ENCODE data around the gene EEF2K. TPM values are rescaled to one million over a fixed set of nuclear protein-coding genes. Genes with fewer than 3 reads are reported as not detected.

The EEF2K gene
- total RNA-seq, 1 donor from 2014 or later: 52.7 TPM

- no peak for DNase-seq (ENCODE audit: low spot score)
Measured at GRCh38 chr16:22252317-22252716, 46.2 kb downstream of the EEF2K start.

- DNase-seq (ENCODE audit: low spot score): no peak
Measured at GRCh38 chr16:22253272-22253671, 47.2 kb downstream of the EEF2K start.

- no peak for DNase-seq (ENCODE audit: low spot score)
Measured at GRCh38 chr16:22255335-22255734, 49.3 kb downstream of the EEF2K start.

DNA sequence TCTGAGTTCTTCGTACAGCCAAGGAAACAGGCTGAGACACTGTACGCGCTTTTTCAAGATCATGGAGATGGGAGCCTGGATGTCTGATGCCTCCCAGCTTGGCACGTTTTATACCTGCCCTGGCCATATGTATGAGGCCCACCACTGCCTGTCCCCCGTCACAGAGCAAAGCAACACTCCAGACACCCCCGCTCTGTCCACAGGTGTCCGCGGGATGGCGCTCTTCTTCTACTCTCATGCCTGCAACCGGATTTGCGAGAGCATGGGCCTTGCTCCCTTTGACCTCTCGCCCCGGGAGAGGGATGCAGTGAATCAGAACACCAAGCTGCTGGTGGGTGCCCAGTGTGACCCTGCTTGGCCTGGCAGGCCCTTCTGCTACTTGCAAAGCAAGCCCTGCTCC is 51.4 kb downstream of the EEF2K start:
- no peak for DNase-seq (ENCODE audit: low spot score)

GRCh38 chr16:22260490-22260889 is 54.4 kb downstream of the EEF2K start:
- no peak for DNase-seq (ENCODE audit: low spot score)

DNA sequence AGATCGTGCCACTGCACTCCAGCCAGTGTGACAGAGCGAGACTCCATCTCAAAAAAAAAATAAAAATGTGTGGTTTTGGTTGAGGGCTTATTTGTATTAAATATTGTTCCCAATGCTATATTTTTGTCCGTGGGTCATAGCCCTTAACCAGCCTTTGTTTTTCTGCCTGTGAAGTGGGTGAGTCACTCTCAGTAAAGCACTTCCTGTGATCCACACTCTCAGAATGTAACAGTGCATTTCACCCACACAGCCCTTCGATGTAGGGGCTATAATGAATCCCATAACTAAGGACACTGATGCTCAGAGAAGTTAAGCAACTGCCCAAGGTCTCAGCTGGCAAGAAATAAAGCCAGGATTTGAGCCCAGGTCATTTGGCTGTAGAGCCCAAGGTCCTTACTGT is 56.4 kb downstream of the EEF2K start:
- no peak for DNase-seq (ENCODE audit: low spot score)

- DNase-seq (ENCODE audit: low spot score): no peak
Measured at GRCh38 chr16:22264786-22265185, 58.7 kb downstream of the EEF2K start.

DNA sequence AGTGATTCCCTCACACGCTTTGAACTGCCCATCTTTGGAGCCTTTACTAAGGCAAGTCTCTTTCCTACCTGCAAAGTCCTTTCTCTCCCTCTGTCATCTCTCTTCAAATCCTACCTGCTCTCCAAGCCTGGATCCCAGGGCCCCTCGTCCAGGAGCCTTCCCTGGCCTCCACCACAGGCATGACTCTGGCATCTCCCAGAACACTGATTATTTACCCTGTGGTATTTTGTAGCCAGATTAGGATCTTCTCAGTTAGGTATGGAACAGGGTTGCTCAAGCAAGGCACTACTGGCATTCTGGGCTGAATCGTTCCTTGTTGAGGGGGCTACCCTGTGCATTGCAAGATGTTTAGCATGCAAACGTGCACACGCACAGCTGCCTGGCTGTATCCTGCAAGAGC is 59.3 kb downstream of the EEF2K start:
- DNase-seq (ENCODE audit: low spot score): no peak

DNA sequence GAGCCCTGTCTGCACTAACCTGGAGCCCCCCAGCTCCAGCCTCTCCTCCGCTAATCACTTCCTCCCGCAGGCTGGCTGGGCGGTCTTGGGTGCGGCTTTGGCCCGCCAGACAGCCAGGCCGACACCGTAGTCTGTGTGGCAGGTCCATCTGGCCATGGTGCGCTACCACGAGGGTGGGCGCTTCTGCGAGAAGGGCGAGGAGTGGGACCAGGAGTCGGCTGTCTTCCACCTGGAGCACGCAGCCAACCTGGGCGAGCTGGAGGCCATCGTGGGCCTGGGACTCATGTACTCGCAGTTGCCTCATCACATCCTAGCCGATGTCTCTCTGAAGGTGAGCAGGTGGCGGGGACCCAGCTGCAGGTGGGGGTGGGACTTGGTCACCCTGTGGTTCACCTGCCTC is 60.5 kb downstream of the EEF2K start:
- DNase-seq (ENCODE audit: low spot score): no peak

DNA sequence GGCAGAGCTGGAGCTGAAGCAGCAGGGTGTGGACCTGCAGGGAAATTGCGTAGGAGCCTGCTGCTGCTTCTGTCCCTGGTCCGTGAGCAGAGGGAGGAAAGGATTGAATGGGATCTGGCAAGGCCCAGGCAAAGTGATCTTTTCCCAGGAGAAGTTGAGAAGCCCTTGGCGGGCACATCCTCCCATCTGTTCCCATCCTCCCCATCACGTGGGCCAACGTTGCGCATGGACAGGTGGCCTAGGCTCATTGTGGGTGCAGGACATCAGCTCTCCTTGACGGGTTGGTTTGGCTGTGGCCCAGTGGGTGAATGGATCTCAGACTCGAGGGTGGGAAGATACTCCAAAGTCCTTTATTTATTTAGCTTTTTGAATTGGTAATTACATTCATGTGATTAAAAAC is 61.7 kb downstream of the EEF2K start:
- DNase-seq (ENCODE audit: low spot score): no peak

GRCh38 chr16:22270525-22270924 is 64.4 kb downstream of the EEF2K start:
- no peak for DNase-seq (ENCODE audit: low spot score)

DNA sequence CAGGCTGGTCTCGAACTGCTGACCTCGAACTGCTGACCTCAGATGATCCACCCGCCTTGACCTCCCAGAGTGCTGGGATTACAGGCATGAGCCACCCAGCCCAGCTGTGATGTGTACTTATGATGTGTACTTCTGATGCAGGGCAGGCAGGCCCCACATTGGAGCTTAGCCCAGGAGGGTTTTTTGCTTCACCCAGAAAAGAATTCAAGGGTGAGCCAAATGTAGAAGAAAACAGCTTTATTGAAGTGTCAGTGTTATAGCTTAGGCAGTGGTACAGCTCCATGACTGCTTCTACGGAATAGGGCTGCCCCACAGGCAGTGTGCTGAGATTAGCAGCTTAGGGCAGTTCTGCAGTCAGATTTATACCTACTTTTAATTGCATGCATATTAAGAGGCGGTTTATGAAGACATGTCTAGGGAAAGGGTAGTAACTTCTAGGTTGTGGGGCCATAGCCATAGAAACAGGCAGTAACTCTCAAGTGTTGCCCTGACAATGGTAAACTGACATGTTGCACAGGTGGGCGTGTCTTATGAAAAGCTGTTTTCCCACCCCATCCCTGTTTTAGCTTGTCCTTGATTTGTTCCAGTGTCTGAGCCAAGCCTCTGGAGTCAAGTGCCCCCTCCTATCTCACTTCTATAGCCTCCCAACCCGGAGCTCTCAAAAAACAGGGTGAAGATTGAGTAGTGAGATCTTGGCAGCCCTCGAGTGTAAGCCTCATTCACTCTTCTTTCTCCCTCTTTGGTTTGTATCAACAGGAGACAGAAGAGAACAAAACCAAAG is 67.0 kb downstream of the EEF2K start:
- no peak for DNase-seq (ENCODE audit: low spot score)

GRCh38 chr16:22274916-22275315 is 68.8 kb downstream of the EEF2K start:
- no peak for DNase-seq (ENCODE audit: low spot score)

GRCh38 chr16:22278441-22279230 is 72.6 kb downstream of the EEF2K start:
- DNase-seq (ENCODE audit: low spot score): no peak

- no peak for DNase-seq (ENCODE audit: low spot score)
Measured at GRCh38 chr16:22282254-22282892, 76.3 kb downstream of the EEF2K start.

GRCh38 chr16:22284637-22285036 is 78.6 kb downstream of the EEF2K start:
- no peak for DNase-seq (ENCODE audit: low spot score)

GRCh38 chr16:22285080-22285479 is 79.0 kb downstream of the EEF2K start:
- no peak for DNase-seq (ENCODE audit: low spot score)

GRCh38 chr16:22291020-22291419 is 84.9 kb downstream of the EEF2K start:
- no peak for DNase-seq (ENCODE audit: low spot score)

- DNase-seq (ENCODE audit: low spot score): no peak
Measured at GRCh38 chr16:22291860-22292318, 85.8 kb downstream of the EEF2K start.

- DNase-seq (ENCODE audit: low spot score): no peak
Measured at GRCh38 chr16:22292320-22292719, 86.2 kb downstream of the EEF2K start.

DNA sequence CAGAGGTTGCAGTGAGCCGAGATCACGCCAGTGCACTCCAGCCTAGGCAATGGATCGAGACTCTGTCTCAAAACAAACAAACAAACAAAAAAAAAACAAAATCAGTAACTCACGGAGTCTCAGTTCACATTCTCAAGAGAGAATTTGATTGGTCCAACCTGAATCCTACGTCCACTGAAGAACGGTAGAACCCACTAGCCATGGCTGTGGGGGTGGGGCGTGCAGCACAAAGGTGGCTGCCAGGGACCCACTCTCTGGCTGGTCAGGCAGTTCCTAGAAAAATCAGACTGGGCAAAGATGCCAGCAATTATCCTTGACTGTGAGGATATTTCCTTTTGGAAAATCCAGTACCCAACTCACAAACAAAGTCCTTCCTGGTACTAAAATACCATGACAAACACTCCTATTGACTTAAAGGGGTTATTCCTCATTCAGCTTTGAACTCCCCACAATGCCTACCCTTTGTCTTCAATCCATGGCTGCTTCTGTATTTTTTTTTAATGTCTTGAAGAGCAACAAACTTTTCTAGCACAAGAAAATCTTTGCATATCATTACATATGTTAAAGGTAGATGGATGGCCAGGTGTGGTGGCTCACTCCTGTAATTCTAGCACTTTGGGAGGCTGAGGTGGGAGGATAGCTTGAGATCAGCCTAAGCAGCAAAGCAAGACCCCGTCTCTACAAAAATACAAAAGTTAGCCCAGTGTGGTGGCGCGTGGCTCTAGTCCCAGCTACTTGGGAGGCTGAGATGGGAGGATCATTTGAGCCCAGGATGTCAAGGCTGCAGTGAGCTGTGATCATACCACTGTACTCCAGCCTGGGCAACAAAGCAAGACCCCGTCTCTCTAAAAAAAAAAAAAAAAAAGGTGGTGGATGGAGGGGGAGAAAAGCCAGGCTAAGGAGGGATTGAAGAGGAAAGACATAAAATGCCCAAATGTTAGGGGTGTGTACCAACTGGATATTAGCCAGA is 87.3 kb downstream of the EEF2K start:
- DNase-seq (ENCODE audit: low spot score): no peak
